Measurements from ENCODE around the gene ANKRD13B. TPM values are rescaled to one million over a fixed set of nuclear protein-coding genes. Genes with fewer than 3 reads are reported as not detected.

The ANKRD13B gene
- total RNA-seq, 2 donors from 2014 or later = 3.8 to 4.1 TPM

DNA sequence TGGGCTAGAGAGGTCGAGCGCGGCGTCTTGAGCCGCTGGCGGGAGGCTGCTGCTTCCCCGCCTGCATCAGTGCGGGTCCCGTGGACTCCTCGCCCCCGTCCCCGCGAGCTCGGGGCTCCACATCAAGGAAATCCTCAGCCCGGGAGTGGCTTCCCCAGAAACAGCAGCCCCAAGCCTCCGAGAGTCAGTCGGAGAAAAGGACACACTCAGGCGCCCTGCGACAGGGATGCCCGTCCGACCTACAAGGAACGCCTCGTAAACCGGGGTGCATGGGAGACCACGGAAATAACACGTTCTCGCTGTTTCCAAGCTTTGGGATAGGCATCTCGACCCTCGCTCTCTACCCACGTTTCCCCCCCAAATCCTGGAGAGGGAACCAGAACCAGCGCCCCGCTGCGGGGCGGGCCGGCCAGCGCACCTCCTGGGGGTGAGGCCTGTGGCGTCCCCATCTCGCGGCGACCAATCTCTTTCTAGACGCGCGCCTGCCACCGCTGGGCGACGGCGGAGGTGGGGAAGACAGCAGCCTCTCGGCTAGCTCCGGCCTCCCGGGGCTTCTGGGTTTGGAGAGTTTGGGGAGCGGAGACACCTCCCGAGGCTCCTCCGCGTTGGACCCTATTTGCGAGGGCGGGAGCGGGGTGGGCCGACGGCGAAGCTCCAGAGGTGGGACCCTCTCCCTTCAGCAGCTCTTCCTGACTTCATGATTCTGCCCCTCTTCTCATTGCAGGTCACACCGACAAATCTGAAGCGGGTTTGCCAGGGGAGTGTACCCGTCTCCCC is 25.2 kb upstream of the ANKRD13B start:
- DNase-seq (peak; percentile 79 to 82), ATAC-seq (peak; percentile 47)
- intact Hi-C loops (cut with DNase I, micrococcal nuclease) = no loop called here

- DNase-seq = peak; percentile 90 to 94
- ATAC-seq = peak; percentile 55
- intact Hi-C loops (cut with DNase I, micrococcal nuclease) = no loop called here
These were observed 24.3 kb upstream of the ANKRD13B start, which contains the start of gene TP53I13 for GRCh38 chr17:29568331-29569244. Gene TP53I13, plus strand, starts transcription at chr17:29568701. Its CDS starts 58 bp downstream, at chr17:29568759.

DNA sequence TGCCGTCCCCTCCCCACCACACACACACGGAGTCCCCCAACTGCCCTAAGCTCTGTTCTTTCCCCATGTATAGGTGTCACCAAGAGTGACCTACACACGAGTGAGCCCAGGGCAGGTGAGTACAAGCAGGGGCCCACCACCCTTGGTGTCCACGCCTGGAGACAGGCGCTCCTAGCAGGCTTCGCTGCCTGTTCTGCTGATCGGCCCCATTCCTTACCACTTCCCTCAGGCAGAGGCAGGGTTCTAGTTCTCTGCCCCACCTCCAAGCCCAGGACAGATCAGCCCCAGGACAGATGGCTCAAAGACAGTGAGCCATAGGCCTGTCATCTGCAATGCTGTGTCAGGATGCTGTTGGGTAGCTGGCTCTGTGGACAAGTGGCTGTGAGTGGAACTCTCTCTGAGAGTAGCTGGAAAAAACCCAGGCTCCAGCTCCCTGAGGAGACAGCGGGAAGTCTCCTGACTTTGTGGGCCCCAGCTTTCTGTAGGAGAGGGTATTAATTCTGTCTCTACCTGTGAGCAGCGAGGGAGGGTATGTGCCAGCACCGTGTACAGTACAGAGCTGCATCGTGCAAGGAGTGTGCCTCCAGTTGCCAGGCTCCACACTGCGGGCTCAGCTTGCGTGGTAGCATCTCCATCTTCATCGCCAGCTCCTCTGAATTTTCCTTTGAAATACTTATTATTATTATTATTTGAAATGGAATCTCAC is 23.5 kb upstream of the ANKRD13B start:
- ATAC-seq (no peak), DNase-seq (peak in 1 of 2 donors; percentile 6)
- intact Hi-C loops (cut with DNase I, micrococcal nuclease) = no loop called here

DNA sequence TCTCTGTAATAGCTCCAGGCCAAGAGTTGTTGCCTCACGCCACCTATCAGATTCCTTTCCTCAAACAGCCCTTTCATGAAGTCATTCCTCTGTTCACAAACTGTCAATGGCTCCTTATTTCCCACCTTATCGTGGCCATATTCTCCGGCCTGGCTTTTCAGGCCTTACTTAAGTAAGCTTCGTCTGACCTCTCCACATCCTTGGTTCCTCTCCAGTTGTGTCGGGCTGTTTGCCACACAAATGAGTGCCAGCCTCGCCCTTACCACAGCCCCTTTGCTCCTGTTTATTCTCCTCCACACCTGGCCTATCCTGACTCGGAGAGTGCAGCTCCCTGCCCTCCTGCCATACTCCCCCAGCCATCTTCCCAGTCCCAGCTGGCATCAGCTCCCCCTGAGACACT is 22.4 kb upstream of the ANKRD13B start:
- ATAC-seq (no peak), DNase-seq (peak in 1 of 2 donors; percentile 26)
- intact Hi-C loops (cut with DNase I, micrococcal nuclease) = no loop called here

DNA sequence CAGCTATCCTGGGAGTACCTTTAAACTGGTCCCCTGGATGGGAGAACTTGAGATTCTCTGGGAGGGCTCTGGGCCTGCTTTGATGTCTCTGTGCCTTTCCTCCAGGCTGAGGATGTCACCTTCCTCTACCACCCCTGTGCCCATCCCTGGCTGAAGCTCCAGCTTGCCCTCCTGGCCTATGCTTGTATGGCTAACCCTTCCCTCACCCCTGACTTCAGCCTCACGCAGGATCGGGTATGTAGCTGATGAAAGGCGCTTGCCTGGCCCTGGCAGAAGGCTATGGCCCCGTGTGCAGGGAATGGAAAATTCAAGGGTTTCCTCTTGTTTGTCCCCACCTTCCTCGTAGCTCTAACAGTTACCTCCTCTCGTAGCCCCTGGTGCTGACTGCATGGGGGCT is 21.4 kb upstream of the ANKRD13B start:
- intact Hi-C loops (cut with DNase I, micrococcal nuclease) = no loop called here
- DNase-seq (peak in 1 of 2 donors; percentile 4), ATAC-seq (no peak)

DNA sequence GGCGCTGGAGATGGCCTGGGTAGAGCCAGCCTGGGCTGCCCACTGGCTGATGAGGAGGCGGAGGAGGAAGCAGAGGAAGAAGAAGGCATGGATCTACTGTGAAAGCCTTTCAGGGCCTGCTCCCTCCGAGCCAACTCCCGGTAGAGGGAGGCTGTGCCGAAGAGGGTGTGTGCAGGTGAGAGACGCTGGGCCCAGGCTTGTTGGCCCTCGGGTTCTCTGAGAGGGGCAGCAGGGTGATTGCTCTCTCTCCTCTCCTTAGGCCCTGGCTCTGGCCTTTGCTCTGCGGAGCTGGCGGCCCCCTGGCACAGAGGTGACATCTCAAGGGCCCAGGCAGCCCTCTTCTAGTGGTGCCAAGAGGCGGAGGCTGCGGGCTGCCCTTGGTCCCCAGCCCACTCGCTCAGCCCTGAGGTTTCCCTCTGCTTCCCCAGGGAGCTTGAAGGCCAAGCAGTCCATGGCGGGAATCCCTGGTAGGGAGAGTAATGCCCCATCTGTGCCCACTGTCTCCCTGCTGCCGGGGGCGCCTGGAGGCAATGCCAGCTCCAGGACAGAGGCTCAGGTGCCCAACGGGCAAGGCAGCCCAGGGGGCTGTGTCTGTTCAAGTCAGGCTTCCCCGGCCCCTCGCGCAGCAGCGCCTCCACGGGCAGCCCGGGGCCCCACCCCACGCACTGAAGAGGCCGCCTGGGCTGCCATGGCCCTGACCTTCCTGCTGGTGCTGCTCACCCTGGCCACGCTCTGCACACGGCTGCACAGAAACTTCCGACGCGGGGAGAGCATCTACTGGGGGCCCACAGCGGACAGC is 20.9 kb upstream of the ANKRD13B start:
- ATAC-seq (no peak), DNase-seq (peak in 1 of 2 donors; percentile 17)
- intact Hi-C loops (cut with DNase I, micrococcal nuclease) = no loop called here

DNA sequence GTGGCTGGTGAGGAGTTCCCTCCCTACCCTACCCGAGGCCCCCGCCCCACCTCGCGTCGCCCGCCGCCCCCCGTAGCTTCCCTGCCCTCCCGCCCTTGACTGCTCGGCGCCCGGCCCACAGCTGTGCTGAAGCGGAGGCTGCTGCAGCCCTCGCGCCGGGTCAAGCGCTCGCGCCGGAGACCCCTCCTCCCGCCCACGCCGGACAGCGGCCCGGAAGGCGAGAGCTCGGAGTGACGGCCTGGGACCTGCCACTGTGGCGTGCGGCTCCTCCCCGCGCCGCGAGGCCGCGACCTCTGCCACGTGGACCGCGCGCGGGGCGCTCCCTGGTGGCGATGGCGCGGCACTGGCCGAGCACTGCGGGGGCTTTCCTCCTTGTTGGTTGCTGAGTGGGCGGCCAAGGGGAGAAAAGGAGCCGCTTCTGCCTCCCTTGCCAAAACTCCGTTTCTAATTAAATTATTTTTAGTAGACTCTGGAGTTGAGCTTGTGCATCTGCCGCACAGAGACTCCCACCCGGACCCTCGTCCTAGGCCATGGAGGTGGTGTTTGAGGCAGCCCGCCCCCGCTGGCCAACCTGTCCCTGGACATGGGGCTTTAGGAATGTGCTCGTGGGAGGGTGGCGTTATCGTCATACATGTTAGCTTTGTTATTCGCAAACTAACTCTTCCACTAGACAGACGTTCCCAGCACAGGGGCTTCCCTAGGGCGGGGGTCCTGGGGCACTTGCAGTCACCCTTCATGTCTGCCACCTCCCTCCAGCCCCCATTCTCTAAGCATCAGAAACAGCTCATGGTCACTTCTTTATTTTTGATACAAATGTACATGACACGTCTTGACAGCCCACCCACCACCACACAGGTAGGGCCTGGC is 20.0 kb upstream of the ANKRD13B start:
- intact Hi-C loops (cut with DNase I, micrococcal nuclease) = no loop called here
- ATAC-seq = no peak
- peak in 1 of 2 donors; percentile 53 for DNase-seq

- intact Hi-C loops (cut with DNase I, micrococcal nuclease) = no loop called here
- ATAC-seq = no peak
- peak in 1 of 2 donors; percentile 11 for DNase-seq
These were observed 19.4 kb upstream of the ANKRD13B start for GRCh38 chr17:29573558-29573869.

DNA sequence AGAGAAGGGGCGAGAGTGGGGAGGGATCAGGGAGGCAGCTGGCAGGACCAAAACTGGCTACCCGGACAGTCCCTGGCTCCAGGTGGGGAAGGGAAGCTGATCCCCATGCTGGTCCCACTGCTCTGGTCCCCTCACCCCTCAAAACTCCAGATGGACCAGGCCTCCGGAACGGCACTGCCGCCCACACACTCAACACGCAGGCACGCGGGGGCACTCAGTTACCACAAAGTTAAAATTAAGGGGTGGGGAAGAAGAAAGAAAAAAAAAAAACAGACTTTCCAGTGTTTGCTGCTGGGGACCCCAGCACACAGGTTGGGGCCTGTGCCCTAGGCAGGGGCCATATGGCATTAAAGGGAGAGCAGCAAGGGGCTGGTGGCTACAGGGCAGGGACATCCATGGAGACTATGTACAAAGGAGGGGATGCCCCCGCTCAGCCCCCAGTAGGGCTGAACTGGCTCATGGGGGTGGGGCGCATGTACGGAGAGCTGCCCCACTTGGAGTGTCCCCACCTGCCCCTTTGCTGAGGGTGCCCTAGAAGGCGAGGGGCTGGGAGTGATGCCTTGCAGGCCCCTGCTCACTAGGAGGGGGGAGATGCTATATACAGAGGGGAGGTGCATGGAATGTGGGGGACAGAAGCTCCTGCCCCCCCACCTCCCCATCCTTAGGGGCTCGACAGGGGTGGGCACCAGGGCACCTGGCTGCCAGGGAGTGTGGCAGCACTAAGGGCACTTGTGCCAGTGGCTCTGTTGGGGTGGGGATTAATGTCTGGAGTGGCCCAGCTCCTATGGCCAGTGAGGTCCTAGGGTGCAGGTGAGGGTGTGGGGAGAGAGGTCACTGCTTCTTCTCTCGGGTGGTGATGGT is 18.8 kb upstream of the ANKRD13B start:
- DNase-seq (peak in 1 of 2 donors; percentile 19), ATAC-seq (no peak)
- intact Hi-C loops (cut with DNase I, micrococcal nuclease) = no loop called here

DNA sequence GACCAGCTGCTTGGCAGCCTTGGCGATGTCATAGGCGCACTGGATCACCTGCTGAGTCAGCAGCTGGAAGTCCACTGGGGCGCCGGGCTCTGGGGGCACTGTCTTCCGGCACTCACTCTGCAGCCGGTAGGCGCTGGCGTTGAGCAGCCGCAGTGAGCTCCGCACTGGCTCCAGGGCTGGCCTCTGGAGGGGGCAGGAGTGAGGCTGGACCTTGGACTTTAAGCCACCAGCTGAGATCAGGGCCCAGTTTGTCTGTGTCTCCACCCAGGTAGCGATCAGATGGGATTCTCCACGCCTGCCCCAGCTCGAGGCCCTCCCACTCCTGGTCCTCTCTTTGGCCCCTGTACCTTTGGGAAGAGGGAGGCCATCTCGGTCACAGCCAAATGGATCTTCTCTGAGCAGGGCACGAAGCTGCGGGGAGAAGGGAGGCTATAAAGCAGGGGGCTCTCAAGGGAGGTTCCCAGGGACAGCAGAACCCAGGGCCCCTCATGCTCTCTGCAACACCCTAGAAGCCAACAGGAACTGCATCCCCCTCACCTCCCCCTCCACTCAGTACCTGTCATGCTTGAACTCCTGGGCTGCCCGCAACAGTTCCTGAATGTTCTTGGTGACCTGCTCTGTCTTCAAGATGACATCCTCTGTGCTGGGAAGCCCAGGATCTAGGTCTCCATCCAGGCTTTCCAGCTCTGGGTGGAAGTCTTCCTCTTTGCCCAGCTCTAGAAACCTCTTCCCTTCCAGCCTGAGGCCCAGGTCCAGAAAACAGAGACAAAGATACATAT is 18.0 kb upstream of the ANKRD13B start:
- intact Hi-C loops (cut with DNase I, micrococcal nuclease) = no loop called here
- peak; percentile 89 for ATAC-seq
- DNase-seq = peak; percentile 84 to 86

- intact Hi-C loops (cut with DNase I, micrococcal nuclease) = no loop called here
- DNase-seq = peak in 1 of 2 donors; percentile 7
- ATAC-seq = no peak
These were observed 17.3 kb upstream of the ANKRD13B start for GRCh38 chr17:29575511-29576213.

DNA sequence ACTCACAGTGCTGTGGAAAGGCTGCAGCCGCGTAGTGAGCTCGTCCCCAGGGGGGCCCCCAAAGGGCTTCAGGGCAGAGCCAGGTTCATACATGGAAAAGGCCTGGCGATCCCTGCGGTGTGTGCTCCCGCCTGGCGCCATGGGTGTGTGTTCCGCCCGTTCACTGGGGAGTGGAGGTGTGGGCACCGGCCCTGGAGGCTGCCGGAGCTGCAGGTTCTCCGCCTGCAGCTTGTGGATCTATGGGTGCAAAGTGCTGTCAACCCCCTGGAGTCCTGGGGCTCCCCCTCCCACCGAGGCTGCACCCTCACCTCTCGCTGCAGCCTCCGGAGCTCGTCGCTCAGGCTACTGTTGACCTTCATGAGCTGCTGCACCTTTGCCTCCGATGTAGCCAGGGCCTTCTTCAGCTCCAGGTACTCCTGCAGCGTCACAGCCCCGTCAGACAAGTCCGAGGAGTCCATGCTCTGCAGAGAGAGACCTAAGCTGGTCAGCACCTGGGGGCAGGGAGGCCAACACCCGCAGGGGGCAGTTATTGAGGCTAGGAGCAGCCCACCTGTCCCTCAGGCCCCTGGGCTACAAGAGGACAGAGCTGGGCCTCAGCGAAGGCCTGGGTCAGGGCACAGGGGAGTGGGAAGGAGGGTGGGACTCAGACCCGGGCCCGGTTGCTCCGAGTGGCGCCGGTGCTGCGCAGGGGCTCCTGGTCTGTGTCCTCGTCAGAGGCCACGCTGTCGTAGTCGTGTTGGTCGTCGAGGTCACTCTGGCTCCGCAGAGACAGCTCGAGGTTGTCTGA is 16.5 kb upstream of the ANKRD13B start:
- ATAC-seq (no peak), DNase-seq (no peak)
- intact Hi-C loops (cut with DNase I, micrococcal nuclease) = no loop called here

- intact Hi-C loops (cut with DNase I, micrococcal nuclease) = no loop called here
- no peak for ATAC-seq
These were observed 15.9 kb upstream of the ANKRD13B start for GRCh38 chr17:29577001-29577370.

DNA sequence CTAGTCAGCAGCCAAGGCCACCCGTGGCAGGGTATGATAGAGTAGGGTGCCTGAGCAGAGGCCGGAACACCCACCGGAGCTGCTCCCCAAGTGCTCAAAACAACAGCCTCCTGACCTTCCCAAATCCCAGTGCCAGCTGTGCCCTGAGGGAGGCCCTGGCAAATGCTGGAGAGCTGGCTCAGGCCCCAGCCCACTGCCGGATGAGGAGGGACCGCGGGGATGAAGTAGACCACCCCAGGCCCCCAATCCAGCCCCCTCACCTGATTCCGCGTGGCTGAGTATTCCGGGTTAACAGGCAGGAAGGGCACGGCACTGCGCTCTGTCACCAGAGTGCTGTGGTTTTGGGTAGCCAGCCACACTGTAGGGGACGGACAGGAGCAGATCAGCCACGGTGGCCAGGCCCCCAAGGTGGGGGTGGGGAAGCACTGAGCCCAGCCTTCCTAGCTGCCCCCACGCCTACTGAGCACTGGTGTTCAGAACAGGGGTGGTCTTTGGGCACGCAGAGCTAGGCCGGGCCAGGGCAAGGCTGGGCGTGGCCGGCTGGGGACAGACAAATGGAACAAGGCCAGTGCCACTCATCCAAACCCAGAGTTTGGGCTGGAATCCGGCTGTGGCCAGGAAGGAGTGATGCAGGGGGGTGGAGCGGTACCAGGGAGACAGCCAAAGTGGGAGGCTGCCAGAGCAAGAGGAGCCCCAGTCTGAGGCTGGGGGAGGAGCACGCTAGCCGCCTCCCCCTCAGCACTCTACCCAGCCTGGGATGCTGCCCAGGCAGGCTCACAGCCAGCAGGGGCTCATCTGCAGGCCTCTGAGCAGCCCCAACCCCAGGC is 15.3 kb upstream of the ANKRD13B start:
- intact Hi-C loops (cut with DNase I, micrococcal nuclease) = no loop called here

More at GRCh38 chr17:29577001-29577370, 15.9 kb upstream of the ANKRD13B start:
- peak in 1 of 2 donors; percentile 3 for DNase-seq

More for the DNA sequence above, 15.3 kb upstream of the ANKRD13B start:
- DNase-seq (peak in 1 of 2 donors; percentile 8), ATAC-seq (no peak)

Measured in left colon (tissue), 2 donors.